ELF-1 (cell line): Measurements from ENCODE around the gene SFXN3.

Experiments used
- DNase-seq: peaks from one replicate; pipeline ENCODE4 v3.0.0-alpha.2; 2016; ENCODE audit warnings: low read depth, low spot score

SFXN3 gene

DNA sequence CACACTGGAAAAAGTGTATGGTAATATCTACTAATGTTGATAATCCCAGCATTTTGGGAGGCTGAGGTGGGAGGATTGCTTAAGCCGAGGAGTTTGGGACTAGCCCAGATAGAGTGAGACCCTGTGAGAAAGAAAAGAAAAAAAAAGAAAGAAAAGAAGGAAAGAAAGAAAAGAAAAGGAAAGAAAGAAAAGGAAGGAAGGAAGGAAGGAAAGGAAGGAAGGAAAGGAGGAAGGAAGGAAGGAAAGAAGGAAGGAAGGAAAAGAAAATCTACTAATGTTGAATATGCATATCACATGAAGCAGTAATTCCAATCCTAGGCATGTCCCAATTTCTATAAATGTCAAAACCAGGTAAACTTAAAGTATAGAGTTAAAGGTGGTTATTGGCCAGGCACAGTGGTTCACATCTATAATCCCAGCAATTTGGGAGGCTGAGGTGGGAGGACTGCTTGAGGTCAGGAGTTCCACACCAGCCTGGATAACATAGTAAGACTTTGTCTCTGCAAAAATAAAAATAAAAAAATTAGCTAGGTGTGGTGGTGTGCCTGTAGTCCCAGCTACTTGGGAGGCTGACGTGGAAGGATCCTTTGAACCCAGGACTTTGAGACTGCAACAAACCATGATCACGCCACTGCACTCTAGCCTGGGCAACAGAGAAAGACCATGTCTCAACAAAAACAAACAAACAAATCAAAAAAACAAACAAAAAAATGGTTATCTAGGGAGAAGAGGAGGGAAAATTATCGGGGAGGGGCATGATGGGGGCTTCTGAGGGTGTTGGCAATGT, 25.5 kb downstream of the SFXN3 start:
- DNase-seq, result no peak

DNA sequence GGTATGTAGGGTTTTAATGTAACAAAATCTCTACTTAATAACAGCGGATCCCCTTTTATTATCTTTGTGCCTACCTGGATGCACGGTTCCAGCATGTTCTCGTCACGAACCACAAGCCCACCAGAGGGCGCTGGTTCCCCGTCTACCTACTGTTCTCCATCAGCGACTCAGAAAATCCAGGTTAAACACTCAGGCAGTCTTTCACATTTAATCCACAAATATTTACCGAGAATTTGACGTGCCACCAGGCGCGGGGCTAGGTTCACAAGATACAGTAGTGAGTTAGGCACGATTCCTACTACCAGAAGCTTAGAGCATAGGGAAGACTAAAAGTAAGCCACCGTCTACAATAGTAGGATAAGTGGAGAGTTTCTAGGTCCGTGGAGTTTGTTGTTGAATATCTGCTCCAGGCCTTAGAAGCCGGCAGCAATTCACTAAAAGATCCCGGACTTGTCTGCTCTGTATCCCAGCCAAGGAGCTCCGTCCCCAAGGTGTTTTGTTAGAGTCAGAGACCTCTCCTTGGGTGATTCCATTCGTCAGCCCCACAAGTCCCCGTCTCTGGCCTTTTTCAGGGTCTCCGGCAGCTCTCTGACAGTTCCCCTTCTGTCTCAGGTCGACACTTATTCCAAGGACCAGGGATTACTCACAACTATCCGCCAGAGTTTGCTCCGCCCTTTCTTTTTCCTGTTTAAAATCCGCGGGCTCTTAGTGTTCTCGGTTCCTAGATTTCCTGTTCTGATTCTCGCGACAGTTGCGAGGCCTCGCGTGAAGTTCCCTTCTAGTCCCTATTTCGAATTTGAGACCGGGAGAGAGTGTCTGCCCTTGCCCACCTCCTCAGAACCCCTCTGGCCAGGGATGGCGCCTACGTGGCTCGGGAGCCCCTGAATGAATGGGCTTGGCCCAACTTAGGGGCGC, 29.3 kb downstream of the SFXN3 start:
- peak; percentile 96 for DNase-seq

DNA sequence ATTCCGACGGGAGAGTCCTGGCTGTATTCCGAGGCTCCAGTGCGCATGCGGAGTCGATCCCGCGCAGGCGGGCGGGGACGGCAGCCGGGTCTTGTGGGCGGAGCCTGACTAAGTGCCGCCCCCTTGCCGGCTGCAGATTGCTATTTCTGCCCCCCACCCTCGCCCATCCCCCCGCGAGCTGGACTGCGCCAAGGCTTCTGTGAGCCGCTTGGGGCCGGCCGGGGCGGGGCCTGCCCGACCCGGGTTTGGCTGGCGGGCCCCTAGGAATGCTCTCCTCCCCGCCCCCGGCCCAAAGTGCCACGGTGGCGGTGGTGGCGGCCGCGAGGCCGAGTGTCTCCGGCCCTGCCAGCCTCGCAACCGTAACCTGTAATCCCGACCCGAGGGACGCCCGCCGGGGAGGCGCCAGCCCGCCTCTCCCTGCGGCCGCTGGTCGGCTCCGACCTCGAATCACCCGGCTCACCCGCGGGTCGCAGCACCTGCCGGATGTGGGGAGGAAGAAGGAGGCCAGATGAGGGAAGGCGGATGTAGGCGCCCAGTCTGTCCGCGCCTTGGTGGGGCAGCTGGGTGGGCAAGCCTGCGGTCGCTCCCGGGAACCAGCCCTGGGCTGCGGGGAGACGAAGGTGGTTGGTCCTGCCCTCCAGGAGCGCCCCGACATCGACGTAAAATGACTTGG, 30.1 kb downstream of the SFXN3 start:
- peak; percentile 98 for DNase-seq

DNA sequence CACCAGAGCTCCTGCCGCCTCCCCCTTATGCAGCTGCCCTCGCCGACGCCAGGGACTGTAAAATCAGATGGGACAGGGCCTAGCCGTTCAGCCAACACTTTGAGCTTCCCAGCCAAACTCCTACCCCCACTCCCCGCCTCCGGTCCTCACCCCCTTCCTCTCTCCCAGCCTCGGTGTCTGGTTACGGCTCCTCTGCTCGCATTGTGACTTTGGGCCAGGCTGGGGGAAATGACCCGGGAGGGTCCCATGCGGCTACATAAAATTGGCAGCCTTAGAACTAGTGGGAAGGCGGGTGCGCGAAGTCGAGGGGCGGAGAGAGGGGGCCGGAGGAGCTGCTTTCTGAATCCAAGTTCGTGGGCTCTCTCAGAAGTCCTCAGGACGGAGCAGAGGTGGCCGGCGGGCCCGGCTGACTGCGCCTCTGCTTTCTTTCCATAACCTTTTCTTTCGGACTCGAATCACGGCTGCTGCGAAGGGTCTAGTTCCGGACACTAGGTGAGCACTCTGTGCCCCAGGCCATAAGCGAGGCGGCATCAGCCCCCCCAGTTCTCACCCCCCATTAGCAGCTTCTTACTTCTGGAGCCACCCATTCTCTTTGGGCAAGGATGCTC, 30.7 kb downstream of the SFXN3 start, which contains the start of gene KAZALD1:
KAZALD1 (plus strand) TSS at position 366 of the 608 bp plus-strand sequence. CDS start 604 bp downstream, outside the sequence.
- peak; percentile 77 for DNase-seq

DNA sequence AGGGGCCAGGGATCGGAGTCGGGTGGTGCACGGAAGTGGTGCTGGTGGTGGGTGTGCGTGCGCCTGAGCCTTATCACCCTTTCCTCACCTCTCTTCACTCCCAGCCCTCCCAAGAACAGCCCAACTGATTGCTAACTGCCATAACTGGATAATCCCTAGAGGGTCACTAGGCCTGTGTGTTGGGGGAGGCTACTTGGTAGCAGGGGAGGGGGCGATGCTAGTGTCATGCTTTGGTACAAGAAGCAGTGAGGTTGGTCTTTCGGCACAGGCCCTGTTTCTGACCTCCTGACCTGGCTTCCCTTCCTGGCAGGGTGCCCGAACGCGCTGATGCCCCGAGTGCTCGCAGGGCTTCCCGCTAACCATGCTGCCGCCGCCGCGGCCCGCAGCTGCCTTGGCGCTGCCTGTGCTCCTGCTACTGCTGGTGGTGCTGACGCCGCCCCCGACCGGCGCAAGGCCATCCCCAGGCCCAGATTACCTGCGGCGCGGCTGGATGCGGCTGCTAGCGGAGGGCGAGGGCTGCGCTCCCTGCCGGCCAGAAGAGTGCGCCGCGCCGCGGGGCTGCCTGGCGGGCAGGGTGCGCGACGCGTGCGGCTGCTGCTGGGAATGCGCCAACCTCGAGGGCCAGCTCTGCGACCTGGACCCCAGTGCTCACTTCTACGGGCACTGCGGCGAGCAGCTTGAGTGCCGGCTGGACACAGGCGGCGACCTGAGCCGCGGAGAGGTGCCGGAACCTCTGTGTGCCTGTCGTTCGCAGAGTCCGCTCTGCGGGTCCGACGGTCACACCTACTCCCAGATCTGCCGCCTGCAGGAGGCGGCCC, 31.4 kb downstream of the SFXN3 start:
- DNase-seq, result peak; percentile 94

DNA sequence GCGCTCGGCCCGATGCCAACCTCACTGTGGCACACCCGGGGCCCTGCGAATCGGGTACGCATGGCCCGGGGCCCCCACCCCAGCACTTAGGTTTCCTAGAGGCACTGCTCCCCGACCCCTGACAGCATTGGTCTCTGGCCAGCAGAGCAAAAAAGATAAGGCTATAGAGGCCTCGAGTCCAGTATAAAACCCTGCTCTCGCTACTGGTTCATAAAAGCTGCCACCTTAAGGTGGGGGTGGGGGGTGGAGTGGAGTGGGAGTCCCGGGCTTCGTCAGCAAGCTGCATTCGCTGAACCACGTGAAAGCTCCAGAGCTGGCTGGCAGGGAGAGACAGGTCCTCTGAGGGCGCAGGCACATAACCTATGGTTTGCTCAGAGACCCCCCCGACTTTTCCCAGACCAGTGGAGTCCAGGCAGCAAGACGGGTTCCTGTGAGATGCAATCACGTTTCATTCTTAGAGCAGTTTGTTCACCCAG, 32.1 kb downstream of the SFXN3 start:
- no peak for DNase-seq

DNA sequence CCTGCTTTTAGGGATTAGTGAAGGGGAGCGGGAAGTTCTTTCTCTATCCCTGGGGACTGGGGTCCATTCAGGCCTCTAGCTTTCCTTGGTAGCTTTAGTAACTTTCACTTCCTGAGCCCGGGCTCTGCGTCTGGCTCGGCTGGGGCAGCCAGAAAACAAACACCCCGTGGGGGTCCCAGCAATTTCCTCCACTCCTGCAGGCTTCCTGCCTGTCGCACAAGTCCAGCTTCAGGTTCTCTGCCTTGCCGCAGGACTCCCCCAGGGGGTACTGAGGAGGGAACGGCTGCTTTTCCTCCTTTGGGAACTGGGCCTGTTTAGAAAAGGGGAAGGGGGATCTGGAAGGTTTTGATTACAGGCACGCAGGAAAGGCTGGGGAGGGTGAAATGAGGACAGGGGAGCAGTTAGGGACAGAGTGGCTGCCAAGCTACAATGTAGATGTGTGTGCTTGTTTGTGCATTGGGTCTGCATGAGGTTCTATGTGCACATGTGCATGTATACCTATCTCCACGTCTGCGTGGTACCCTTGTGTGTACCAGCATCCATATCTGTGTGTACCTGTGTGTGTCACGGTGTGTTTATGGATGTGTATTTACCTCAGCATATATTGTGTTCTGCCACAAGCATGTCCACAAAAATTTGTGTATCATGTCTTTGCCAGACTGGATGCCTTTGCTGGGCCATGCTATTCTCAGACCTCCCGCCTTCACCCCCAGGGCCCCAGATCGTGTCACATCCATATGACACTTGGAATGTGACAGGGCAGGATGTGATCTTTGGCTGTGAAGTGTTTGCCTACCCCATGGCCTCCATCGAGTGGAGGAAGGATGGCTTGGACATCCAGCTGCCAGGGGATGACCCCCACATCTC, 32.7 kb downstream of the SFXN3 start:
- peak; percentile 31 for DNase-seq

DNA sequence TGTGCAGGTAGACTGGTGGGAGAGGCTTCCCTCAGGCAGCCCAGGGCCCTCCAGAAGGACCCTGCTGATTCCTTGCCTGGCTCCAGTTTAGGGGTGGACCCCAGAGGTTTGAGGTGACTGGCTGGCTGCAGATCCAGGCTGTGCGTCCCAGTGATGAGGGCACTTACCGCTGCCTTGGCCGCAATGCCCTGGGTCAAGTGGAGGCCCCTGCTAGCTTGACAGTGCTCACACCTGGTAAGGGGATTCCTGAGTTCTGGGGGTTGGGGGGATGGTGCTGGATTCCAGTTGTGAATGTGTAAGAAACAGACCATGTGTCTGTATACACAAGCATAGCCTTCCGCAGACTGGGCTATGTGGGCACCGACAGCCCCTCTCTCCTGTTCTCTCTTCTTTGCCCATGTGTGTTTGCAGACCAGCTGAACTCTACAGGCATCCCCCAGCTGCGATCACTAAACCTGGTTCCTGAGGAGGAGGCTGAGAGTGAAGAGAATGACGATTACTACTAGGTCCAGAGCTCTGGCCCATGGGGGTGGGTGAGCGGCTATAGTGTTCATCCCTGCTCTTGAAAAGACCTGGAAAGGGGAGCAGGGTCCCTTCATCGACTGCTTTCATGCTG, 33.5 kb downstream of the SFXN3 start:
- no peak for DNase-seq

DNA sequence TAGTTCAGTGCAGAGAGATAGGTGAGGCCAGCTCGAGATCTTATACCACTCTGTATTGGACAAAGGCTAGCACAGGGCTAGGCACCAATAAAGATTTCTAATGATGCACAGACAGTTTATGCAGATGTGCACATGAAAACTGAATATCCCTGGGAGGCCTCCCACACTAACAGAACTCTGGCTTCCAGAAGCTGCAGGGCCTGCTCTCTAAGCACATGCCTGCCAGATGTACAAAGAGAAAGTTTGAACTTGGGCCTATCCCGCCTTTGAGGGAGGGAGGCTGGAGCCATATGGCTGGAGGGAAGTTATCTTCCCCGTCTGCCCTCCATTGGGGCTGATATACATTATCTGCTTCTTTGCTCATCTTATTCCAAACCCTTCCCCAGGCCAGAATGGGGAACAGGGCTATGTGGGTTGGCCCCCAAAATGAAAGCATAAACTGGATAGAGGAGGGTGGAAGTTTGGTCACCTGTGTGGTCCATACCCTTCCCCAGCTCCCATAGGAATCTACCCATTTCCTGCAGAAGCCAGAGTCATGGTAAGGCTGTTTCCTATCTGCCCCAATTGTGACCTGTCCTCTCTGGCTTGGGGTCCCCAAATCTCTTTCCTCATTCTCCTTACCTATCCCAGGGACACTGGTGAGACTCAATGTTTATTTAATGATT, 34.6 kb downstream of the SFXN3 start:
- no peak for DNase-seq

DNA sequence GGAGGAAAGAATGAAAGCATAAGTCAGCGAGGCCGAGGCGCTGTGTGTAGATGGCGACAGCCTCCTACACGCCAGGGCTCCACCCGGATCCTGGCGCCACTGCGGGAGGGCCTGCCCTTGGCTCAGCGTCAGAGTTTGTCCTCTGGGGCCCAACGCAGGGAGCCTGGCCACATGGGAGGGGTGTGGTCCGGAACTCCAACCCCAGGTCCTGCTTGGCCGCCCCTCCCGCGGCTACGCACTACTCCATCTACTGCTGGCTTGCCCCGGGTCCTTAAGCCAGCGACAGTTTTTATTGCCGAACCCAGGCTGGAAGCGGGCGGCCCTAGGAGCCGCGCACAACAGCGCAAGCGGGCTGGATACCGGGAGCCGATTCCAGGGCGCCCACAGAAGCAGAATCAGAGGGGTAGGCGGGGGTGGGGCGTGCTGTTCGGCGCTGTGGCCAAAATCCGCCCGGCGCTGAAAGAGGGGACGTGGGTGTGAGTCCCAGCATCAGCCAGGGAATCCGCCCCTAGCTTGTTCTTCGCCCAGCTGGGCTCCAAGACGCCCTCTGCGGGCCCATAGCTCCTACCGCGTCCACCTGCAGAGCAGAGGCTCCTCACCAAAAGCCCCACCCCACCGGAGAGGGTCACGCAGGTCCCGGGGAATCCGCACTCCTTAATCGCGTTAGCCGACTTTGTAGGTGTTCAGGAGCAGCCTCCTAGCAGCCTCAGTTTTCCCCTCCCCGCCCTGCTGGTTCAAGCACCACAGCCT, 35.3 kb downstream of the SFXN3 start:
- peak; percentile 76 for DNase-seq

DNA sequence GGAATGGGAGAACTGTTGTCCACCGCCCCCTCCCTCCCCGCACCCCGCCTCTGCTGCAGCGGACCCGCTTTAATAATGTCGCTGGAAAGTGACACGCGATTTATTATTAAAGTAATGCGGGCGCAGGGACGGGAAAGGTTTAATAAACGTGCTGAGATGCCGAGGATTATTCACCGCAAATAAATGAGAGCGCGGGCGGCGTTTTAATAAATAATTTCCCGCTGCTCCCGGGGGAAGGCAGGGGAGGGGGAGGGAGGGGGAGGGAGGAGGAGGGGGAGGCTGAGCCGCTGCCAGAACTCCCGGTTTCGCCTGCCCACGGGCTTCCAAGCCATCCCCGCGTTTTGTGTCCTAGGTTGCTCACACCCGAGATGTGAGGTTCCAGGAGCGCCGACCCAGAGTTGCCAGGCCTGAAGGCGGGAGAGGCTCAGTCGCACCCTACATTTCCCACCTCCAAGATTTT, 35.9 kb downstream of the SFXN3 start:
- DNase-seq, result no peak

DNA sequence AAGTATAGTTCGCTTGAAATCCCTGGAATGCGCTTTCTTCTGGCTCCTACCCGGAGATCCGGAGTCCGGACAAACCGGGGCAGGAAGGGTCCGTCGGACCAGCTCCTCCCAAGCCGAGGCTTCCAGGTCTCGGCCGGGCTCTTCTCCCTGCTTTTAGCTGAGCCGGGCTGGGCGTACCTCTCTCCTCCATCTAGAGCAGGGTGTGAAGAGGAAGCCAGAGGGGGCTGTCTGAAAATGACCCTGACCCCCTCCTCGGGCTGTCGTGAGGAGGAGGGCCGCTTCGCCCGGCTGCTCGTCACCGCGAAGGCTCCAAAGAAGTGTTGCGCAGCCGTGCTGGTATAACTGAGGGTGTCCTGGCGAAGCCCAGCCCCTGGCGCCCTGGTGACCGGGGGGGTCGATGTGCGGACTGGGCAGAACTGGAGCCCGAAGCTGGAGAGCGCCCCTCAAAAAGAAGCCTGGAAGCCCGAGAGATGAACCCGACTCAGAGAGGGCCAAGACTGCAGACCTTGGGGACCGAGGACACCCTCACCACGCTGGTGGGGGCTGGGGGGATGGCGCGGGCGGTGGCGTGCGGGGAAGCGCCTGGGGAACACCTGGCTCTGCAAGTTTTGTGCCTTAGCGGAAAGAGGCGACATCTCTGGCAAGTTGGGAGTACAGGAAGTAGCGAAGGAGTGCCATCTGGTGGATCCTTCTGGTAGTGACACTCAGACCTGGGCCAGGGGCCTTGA, 36.5 kb downstream of the SFXN3 start:
- peak; percentile 87 for DNase-seq

DNA sequence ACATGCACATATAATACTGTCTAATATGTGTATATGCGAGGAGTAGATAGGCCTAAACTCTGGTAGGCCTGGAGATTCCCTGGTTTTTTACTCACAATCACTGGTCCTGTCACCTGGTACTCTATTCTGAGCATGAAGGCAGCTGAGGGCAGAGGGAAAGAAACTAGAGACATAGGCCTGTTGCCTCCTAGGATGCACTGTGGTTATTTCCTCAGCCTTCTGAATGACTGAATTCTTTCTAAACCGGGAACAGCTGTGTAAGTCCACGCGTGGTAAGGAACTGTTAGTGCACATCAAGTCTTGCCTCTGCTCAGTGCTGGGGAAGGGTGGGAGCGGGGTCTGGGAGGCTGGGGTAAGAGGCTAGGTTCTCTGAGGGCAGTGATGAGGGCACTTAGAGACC, 38.4 kb downstream of the SFXN3 start:
- DNase-seq, result no peak

DNA sequence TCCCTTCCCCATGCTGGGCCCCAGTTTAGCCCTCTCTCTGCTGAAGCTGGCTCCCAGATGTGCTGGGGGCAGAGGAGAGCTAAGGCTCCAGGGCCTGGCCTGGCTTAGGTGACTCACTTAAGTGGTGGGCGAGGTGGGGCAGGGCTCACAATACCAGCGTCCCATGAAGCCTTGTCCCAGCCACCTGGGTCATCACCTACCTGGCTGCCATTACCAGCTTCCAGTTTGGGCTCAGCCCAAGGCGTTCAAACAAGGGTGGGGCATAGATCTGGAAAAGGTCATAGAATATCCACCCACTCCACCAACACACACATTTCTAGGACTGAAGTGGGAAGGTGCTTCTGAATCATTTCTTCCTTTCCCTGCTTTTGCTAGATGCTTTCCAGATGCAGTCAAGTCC, 39.1 kb downstream of the SFXN3 start:
- no peak for DNase-seq

DNA sequence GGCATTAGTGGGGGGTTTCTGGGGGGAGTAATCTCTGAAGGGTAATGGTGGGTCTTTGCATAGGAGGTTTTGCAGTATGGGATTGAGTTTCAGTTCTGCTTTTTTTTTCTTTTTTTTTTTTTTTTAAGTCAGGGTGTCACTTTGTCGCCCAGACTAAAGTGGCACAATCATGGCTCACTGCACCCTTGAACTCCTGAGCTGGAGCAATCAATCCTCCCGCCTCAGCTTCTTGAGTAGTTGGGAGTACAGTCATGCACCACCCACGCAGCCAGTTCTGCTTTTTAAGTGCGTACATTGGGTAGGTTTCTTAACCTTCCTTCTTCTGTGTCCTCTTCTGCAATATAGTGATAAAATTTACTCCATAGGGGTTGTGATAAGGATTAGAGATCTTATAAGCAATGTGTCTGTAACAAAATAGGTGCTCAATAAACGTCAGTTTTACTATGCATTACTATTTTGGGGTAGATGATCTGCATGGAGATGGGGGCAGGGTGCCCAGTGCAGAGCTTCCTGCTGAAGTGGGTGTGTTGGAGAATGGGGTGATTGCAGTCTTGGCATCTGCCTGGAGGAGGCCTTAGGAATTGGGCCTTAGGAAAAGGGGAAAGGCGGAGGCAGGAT, 40.3 kb downstream of the SFXN3 start:
- DNase-seq, result no peak

DNA sequence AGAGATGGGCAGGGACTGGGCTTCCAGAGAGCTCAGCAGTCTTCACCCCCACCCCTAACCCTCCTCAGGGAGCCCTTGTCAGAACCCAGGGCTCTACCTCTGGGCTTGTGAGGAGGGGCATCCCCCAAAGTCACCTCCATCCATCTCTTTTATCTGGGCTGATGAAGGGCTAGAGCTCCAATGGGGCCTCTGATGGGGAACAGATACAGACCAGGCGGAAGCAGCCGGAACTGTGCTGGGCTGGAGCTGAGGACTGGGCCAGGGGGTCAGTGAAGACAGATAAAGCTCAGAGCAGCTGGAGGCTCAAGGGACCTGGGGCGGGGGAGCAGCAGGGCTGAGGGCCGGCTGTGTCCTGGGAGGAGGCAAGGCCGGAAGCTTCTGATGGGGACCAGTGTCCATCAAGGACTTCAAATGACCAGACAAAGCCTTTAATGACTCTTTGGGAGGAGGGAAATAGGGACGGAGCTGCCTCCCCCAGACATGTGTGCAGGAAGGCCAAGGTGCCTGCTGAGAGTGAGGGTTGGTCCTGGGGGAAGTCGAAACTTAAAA, 40.9 kb downstream of the SFXN3 start:
- no peak for DNase-seq
